ENCODE results near the gene KLHL9.

Gene KLHL9

GRCh38 chr9:21317956-21318923 lies 17.0 kb downstream of the KLHL9 start:
- POLR2A ChIA-PET, result interaction anchor here (0.6 kb wide), 1 partner anchor 66 kb away, joined by 3 read pairs; no protein-coding TSS in a partner anchor
- H3K36me3 ChIP-seq (ENCODE audit: control insufficient read depth in 2 of 2, insufficient read depth in 1 of 2, low read length in 2 of 2), result peaks cover 0 to 12% of the 10 kb centered on the region in 2 experiments; a peak in 1 of 3 replicates
- no peak overlapping the region for H3K4me3 ChIP-seq (ENCODE audit: low read depth, low read length)
- H3K4me1 ChIP-seq (ENCODE audit: control insufficient read depth, insufficient read depth, low read length), result no peaks in the 10 kb centered on the region; the same call in 1 of the 2 replicates
- no peak overlapping the region for H3K27ac ChIP-seq (ENCODE audit: extremely low read depth, low read depth, low read length)
- no peaks in the 10 kb centered on the region for H3K9me3 ChIP-seq (ENCODE audit: control insufficient read depth, insufficient read depth, low read depth, low read length)
- CTCF ChIA-PET, result interaction anchor here (0.5 to 4.5 kb wide), 55 partner anchors 10 to 1098 kb away, joined by 3 to 28 read pairs (median 4); partner anchors contain the start of genes IFNA14 and MTAP
- TF ChIP-seq ZNF654 (tag by site-specific recombination; IDR thresholded peaks at IDR 0.05; ENCODE audit: low read depth) (peak; percentile 76), PRDM1 (tag by site-specific recombination; IDR thresholded peaks at IDR 0.05) (peak; percentile 74), ZNF211 (tag by site-specific recombination; IDR thresholded peaks at IDR 0.05; ENCODE audit: low read depth) (no peak)

DNA sequence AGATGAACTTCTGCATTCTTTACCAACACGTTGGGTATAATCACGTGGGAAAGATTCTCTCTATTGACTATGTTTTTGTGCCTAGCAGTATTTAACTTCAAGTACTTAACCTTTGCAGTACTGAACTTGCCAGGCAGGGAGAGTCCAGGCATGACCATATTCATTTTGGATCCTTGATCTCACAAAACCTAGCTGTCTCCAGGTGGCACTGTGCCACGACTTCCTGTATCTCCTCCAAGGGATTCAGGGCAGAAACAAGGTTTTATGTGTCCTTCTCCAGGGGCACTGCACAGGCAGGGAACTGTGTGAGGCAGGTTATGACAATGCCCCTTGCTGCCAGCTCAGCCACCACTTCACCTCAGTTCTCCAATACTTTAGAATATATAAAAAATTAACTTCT lies 18.3 kb downstream of the KLHL9 start:
- POLR2A ChIA-PET, result no interaction called here
- CTCF ChIA-PET, result interaction anchor here (0.6 to 4.5 kb wide), 7 partner anchors 9 to 138 kb away, joined by 3 to 28 read pairs (median 5); no protein-coding TSS in a partner anchor
- TF ChIP-seq KLF1 (tag by site-specific recombination; IDR thresholded peaks at IDR 0.05) (no peak), ZNF610 (tag by site-specific recombination; IDR thresholded peaks at IDR 0.05; ENCODE audit: borderline replicate concordance) (no peak), ZBTB48 (tag by site-specific recombination; IDR thresholded peaks at IDR 0.05) (peak; percentile 43), YY2 (tag by site-specific recombination; IDR thresholded peaks at IDR 0.05) (no peak), ZNF423 (tag by site-specific recombination; IDR thresholded peaks at IDR 0.05) (no peak), ZNF677 (tag by site-specific recombination; IDR thresholded peaks at IDR 0.05) (no peak)
- TF ChIP-seq, protein P1, sequence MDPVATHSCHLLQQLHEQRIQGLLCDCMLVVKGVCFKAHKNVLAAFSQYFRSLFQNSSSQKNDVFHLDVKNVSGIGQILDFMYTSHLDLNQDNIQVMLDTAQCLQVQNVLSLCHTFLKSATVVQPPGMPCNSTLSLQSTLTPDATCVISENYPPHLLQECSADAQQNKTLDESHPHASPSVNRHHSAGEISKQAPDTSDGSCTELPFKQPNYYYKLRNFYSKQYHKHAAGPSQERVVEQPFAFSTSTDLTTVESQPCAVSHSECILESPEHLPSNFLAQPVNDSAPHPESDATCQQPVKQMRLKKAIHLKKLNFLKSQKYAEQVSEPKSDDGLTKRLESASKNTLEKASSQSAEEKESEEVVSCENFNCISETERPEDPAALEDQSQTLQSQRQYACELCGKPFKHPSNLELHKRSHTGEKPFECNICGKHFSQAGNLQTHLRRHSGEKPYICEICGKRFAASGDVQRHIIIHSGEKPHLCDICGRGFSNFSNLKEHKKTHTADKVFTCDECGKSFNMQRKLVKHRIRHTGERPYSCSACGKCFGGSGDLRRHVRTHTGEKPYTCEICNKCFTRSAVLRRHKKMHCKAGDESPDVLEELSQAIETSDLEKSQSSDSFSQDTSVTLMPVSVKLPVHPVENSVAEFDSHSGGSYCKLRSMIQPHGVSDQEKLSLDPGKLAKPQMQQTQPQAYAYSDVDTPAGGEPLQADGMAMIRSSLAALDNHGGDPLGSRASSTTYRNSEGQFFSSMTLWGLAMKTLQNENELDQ (tag by site-specific recombination; IDR thresholded peaks at IDR 0.05; ENCODE audit: low read depth), result no peak
- TF ChIP-seq, protein P2, sequence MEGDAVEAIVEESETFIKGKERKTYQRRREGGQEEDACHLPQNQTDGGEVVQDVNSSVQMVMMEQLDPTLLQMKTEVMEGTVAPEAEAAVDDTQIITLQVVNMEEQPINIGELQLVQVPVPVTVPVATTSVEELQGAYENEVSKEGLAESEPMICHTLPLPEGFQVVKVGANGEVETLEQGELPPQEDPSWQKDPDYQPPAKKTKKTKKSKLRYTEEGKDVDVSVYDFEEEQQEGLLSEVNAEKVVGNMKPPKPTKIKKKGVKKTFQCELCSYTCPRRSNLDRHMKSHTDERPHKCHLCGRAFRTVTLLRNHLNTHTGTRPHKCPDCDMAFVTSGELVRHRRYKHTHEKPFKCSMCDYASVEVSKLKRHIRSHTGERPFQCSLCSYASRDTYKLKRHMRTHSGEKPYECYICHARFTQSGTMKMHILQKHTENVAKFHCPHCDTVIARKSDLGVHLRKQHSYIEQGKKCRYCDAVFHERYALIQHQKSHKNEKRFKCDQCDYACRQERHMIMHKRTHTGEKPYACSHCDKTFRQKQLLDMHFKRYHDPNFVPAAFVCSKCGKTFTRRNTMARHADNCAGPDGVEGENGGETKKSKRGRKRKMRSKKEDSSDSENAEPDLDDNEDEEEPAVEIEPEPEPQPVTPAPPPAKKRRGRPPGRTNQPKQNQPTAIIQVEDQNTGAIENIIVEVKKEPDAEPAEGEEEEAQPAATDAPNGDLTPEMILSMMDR (tag by site-specific recombination; IDR thresholded peaks at IDR 0.05), result peak; percentile 30; the same call in 1 of the 2 replicates

DNA sequence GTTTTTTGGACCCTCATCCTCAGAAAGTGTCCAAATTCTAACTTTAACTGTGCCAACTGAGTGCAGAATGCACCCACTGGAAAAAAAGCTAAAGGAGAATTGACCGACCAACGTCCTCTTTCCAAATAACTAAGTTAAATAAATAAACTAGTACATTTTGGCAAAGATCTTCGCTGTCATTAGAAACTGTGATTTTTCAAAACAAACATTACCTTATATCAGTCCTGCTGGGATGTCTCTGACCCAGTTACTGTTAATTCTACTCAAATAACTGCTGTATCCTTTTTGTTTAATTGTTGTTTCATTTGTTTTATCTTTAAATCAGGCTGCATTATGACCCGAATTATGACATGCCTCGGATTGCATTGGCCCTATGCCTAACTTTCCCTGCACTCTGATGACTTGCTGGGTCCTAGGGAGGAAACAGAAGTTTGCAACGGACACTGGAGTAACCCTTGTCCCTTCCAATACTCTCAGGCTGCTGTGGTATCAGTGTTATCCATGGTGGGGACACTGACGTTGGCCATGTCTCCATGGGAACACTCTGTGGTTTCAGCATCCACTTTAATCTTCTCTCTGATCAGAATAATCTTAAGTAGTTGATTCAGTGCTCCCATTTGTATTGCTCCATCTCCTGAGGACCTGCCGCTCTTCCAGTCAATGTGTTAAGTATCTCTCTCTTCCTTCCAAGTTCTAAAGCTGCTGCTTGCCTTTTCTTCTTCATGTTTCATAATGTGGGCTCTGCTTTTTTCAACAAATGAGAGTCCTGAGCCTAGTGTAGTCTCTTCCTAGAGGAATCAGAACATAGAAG lies 19.0 kb downstream of the KLHL9 start:
- ChIA-PET CTCF (interaction anchor here (0.6 to 4.5 kb wide), 9 partner anchors 10 to 152 kb away, joined by 3 to 28 read pairs (median 4); no protein-coding TSS in a partner anchor), POLR2A (no interaction called here)
- Histone ChIP-seq H3K4me1 (ENCODE audit: control insufficient read depth, insufficient read depth, low read length) (no peaks in the 10 kb centered on the region; the same call in 1 of the 2 replicates), H3K36me3 (ENCODE audit: control insufficient read depth in 2 of 2, insufficient read depth in 1 of 2, low read length in 2 of 2) (no peaks in the 10 kb centered on the region), H3K9me3 (ENCODE audit: control insufficient read depth, insufficient read depth, low read depth, low read length) (no peaks in the 10 kb centered on the region), H3K4me3 (ENCODE audit: low read depth, low read length) (no peak overlapping the region), H3K27ac (ENCODE audit: extremely low read depth, low read depth, low read length) (no peak overlapping the region)
- TF ChIP-seq BCL11B (tag by site-specific recombination; IDR thresholded peaks at IDR 0.05; ENCODE audit: low read depth) (no peak), SCRT2 (tag by site-specific recombination; IDR thresholded peaks at IDR 0.05) (no peak), ZNF138 (tag by site-specific recombination; IDR thresholded peaks at IDR 0.05; ENCODE audit: borderline replicate concordance) (no peak), ZNF664 (tag by site-specific recombination; IDR thresholded peaks at IDR 0.05) (no peak), ZNF707 (tag by site-specific recombination; IDR thresholded peaks at IDR 0.05) (no peak), ZNF785 (tag by site-specific recombination; IDR thresholded peaks at IDR 0.05) (no peak), ZNF416 (tag by site-specific recombination; IDR thresholded peaks at IDR 0.05) (no peak), PRDM10 (tag by site-specific recombination; IDR thresholded peaks at IDR 0.05) (no peak), ZNF514 (tag by site-specific recombination; IDR thresholded peaks at IDR 0.05) (no peak), ZFP37 (tag by site-specific recombination; IDR thresholded peaks at IDR 0.05) (no peak)

More for the DNA sequence above, 18.3 kb downstream of the KLHL9 start:
- Histone ChIP-seq H3K27ac (ENCODE audit: extremely low read depth, low read depth, low read length) (no peak overlapping the region), H3K9me3 (ENCODE audit: control insufficient read depth, insufficient read depth, low read depth, low read length) (no peaks in the 10 kb centered on the region), H3K4me1 (ENCODE audit: control insufficient read depth, insufficient read depth, low read length) (no peaks in the 10 kb centered on the region; the same call in 1 of the 2 replicates), H3K4me3 (ENCODE audit: low read depth, low read length) (no peak overlapping the region), H3K36me3 (ENCODE audit: control insufficient read depth in 2 of 2, insufficient read depth in 1 of 2, low read length in 2 of 2) (peaks cover 0 to 3% of the 10 kb centered on the region in 2 experiments; a peak in 1 of 3 replicates)

Data from HEK293 (cell line).